Neural cell (in vitro differentiated cells): ENCODE data around the gene OR4N2. TPM values are rescaled to one million over a fixed set of nuclear protein-coding genes. Genes with fewer than 3 reads are reported as not detected.

Experiments used
- H2AFZ ChIP-seq: fragments of 200-600, 300-800 bp; sonication (generic), shearing (Covaris generic); 2 replicates; pipeline ENCODE4 v1.6.0; 2014; ENCODE audit warnings: low read depth, mild to moderate bottlenecking, antibody characterized with exemption, low read length, moderate library complexity
- H3F3A ChIP-seq: fragments of 200-600 bp; shearing (Covaris generic); 2 replicates; pipeline ENCODE4 v1.6.1; 2016; ENCODE audit warnings: mild to moderate bottlenecking, moderate library complexity, mixed read lengths, antibody characterized with exemption, low read length; ENCODE audit not compliant: insufficient read depth, poor library complexity, severe bottlenecking
- H3K27ac ChIP-seq: fragments of 200-600, 300-800 bp; sonication (generic), shearing (Covaris generic); 2 replicates; pipeline ENCODE4 v1.5.1; 2014; ENCODE audit warnings: mild to moderate bottlenecking, low read length, moderate library complexity
- H3K27me3 ChIP-seq: fragments of 300-800, 200-600 bp; sonication (generic), shearing (Covaris generic); 2 replicates; pipeline ENCODE4 v1.6.0; 2014; ENCODE audit warnings: mild to moderate bottlenecking, low read depth, low read length, moderate library complexity; ENCODE audit not compliant: insufficient read depth
- H3K36me3 ChIP-seq: fragments of 300-800, 200-600 bp; sonication (generic), shearing (Covaris generic); 2 replicates; pipeline ENCODE4 v1.5.1; 2014; ENCODE audit warnings: mild to moderate bottlenecking, antibody characterized with exemption, low read length, moderate library complexity; ENCODE audit not compliant: insufficient read depth
- H3K4me2 ChIP-seq: fragments of 300-800, 200-600 bp; sonication (generic), shearing (Covaris generic); 2 replicates; pipeline ENCODE4 v1.6.0; 2014; ENCODE audit warnings: mild to moderate bottlenecking, low read length
- H3K4me3 ChIP-seq: fragments of 300-800, 200-600 bp; sonication (generic), shearing (Covaris generic); 2 replicates; pipeline ENCODE4 v1.5.1; 2014; ENCODE audit warnings: mild to moderate bottlenecking, low read length, moderate library complexity
- H3K79me2 ChIP-seq: fragments of 200-600 bp; shearing (Covaris generic); replicated peaks from 2 replicates; pipeline ENCODE4 v1.6.0; 2014; ENCODE audit warnings: mild to moderate bottlenecking, low read length, moderate library complexity; ENCODE audit not compliant: insufficient read depth
- H3K9ac ChIP-seq: fragments of 300-800, 200-600 bp; sonication (generic), shearing (Covaris generic); 2 replicates; pipeline ENCODE4 v1.6.1; 2016; ENCODE audit warnings: mild to moderate bottlenecking, low read length, mixed read lengths
- H3K9me2 ChIP-seq: fragments of 200-600 bp; shearing (Covaris generic); 2 replicates; pipeline ENCODE4 v1.6.1; 2016; ENCODE audit warnings: mild to moderate bottlenecking, low read length, mixed read lengths; ENCODE audit not compliant: insufficient read depth
- H3K9me3 ChIP-seq: fragments of 200-600, 300-800 bp; sonication (generic), shearing (Covaris generic); 2 replicates; pipeline ENCODE4 v1.6.1; 2016; ENCODE audit warnings: mild to moderate bottlenecking, mixed run types, low read length, moderate library complexity, mixed read lengths
- H4K20me1 ChIP-seq: fragments of 200-600 bp; shearing (Covaris generic); 2 replicates; pipeline ENCODE4 v1.6.1; 2016; ENCODE audit warnings: mild to moderate bottlenecking, mixed run types; ENCODE audit not compliant: insufficient read depth
- CTCF ChIP-seq: fragments of 450-650 bp; IDR thresholded peaks from 2 replicates; pipeline ENCODE4 v1.5.1; 2014; ENCODE audit warnings: antibody characterized with exemption, mild to moderate bottlenecking, moderate library complexity; ENCODE audit not compliant: poor library complexity, severe bottlenecking
- EP300 ChIP-seq: fragments of 450-650 bp; conservative IDR thresholded peaks from 2 replicates; pipeline ENCODE4 v1.6.1; 2014; ENCODE audit warnings: antibody characterized with exemption, mild to moderate bottlenecking, moderate library complexity; ENCODE audit not compliant: poor library complexity, severe bottlenecking
- EZH2 ChIP-seq: fragments of 200-600, 300-800 bp; shearing (Covaris generic), sonication (generic); IDR thresholded peaks from 2 replicates; pipeline ENCODE4 v1.6.1; 2014; ENCODE audit warnings: antibody characterized with exemption, low read length, borderline replicate concordance, mild to moderate bottlenecking; ENCODE audit not compliant: insufficient read depth, poor library complexity, severe bottlenecking
- MXI1 ChIP-seq: fragments of 450-650 bp; conservative IDR thresholded peaks from 2 replicates; pipeline ENCODE4 v1.6.1; 2014; ENCODE audit warnings: antibody characterized with exemption, mild to moderate bottlenecking; ENCODE audit not compliant: poor library complexity, severe bottlenecking
- POLR2AphosphoS5 ChIP-seq: IDR thresholded peaks from 2 replicates; pipeline ENCODE4 v1.6.1; 2012
- RAD21 ChIP-seq: fragments of 450-650 bp; conservative IDR thresholded peaks from 2 replicates; pipeline ENCODE4 v1.6.1; 2014; ENCODE audit warnings: antibody characterized with exemption, mild to moderate bottlenecking, moderate library complexity
- REST ChIP-seq: IDR thresholded peaks from 2 replicates; pipeline ENCODE4 v1.6.1; 2012; ENCODE audit warnings: borderline replicate concordance
- SMC3 ChIP-seq: fragments of 450-650 bp; conservative IDR thresholded peaks from 2 replicates; pipeline ENCODE4 v1.6.1; 2014; ENCODE audit warnings: antibody characterized with exemption, mild to moderate bottlenecking, moderate library complexity; ENCODE audit not compliant: poor library complexity
- TAF1 ChIP-seq: IDR thresholded peaks from 2 replicates; pipeline ENCODE4 v1.6.1; 2012; ENCODE audit warnings: low read depth
- polyA plus RNA-seq: library from polyadenylated mRNA; depleted of rRNA; stranded (reverse); fragments of >200 nt; gene quantifications from 2 replicates; pipeline ENCODE4 v1.2.3, GENCODE V29; 2014

OR4N2 gene
- polyA plus RNA-seq, 1 donor from 2014 or later, result not detected

GRCh38 chr14:19799880-19800279, 3.7 kb upstream of the OR4N2 start:
- H3K27me3 ChIP-seq, result no peaks in the 10 kb centered on the region
- no peak overlapping the region for H3K9ac ChIP-seq
- TF ChIP-seq POLR2AphosphoS5 (no peak), CTCF (no peak), SMC3 (no peak), EP300 (no peak), MXI1 (no peak), EZH2 (no peak), TAF1 (no peak), REST (no peak), RAD21 (no peak)
- H3K4me3 ChIP-seq, result no peak overlapping the region
- H3K27ac ChIP-seq, result no peak overlapping the region
- H4K20me1 ChIP-seq, result no peaks in the 10 kb centered on the region
- H3K9me2 ChIP-seq, result no peaks in the 10 kb centered on the region
- H3F3A ChIP-seq, result no peaks in the 10 kb centered on the region
- peaks cover 6% of the 10 kb centered on the region for H3K9me3 ChIP-seq
- H3K4me2 ChIP-seq, result no peak overlapping the region
- no peak overlapping the region for H2AFZ ChIP-seq
- no peaks in the 10 kb centered on the region for H3K36me3 ChIP-seq
- no peaks in the 10 kb centered on the region for H3K79me2 ChIP-seq

GRCh38 chr14:19800282-19801117, 3.1 kb upstream of the OR4N2 start:
- no peak overlapping the region for H3K4me3 ChIP-seq
- no peaks in the 10 kb centered on the region for H3K79me2 ChIP-seq
- H4K20me1 ChIP-seq, result no peaks in the 10 kb centered on the region
- no peaks in the 10 kb centered on the region for H3K36me3 ChIP-seq
- H3K27ac ChIP-seq, result no peak overlapping the region
- no peak for TF ChIP-seq REST
- TF ChIP-seq SMC3, result no peak
- TF ChIP-seq RAD21, result no peak
- no peak for TF ChIP-seq MXI1
- no peak for TF ChIP-seq POLR2AphosphoS5
- no peak for TF ChIP-seq CTCF
- no peak for TF ChIP-seq EZH2
- no peak for TF ChIP-seq TAF1
- TF ChIP-seq EP300, result no peak
- H3K27me3 ChIP-seq, result no peaks in the 10 kb centered on the region
- no peak overlapping the region for H3K9ac ChIP-seq
- no peaks in the 10 kb centered on the region for H3F3A ChIP-seq
- peaks cover 6% of the 10 kb centered on the region for H3K9me3 ChIP-seq
- no peaks in the 10 kb centered on the region for H3K9me2 ChIP-seq
- no peak overlapping the region for H3K4me2 ChIP-seq
- no peak overlapping the region for H2AFZ ChIP-seq
